ENCODE measurements around the gene STAP2. TPM values are rescaled to one million over a fixed set of nuclear protein-coding genes. Genes with fewer than 3 reads are reported as not detected.

Gene STAP2
- total RNA-seq, 2 donors from 2014 or later = 1.9 to 3.3 TPM

GRCh38 chr19:4323692-4324091, 14.9 kb downstream of the STAP2 start:
- no peaks in the 10 kb centered on the region for H3K9me3 ChIP-seq (ENCODE audit: control insufficient read depth, low read length, poor library complexity, severe bottlenecking)
- DNase-seq = no peak
- Mint-ChIP-seq H3K4me3 (no peak overlapping the region), H3K27me3 (no peaks in the 10 kb centered on the region), H3K4me1 (peaks cover 17% of the 10 kb centered on the region), H3K27ac (no peak overlapping the region), H3K36me3 (ENCODE audit: low read depth) (no peaks in the 10 kb centered on the region)
- ATAC-seq = no peak

GRCh38 chr19:4322942-4323665, 15.5 kb downstream of the STAP2 start:
- no peak for ATAC-seq
- Mint-ChIP-seq H3K4me3 (no peak overlapping the region), H3K27ac (no peak overlapping the region), H3K27me3 (no peaks in the 10 kb centered on the region), H3K36me3 (ENCODE audit: low read depth) (no peaks in the 10 kb centered on the region), H3K4me1 (peaks cover 14% of the 10 kb centered on the region)
- no peak for DNase-seq
- H3K9me3 ChIP-seq (ENCODE audit: control insufficient read depth, low read length, poor library complexity, severe bottlenecking) = no peaks in the 10 kb centered on the region

- H3K9me3 ChIP-seq (ENCODE audit: control insufficient read depth, low read length, poor library complexity, severe bottlenecking) = no peaks in the 10 kb centered on the region
- Mint-ChIP-seq H3K36me3 (ENCODE audit: low read depth) (peaks cover 2% of the 10 kb centered on the region), H3K27ac (no peak overlapping the region), H3K4me3 (no peak overlapping the region), H3K4me1 (peaks cover 4% of the 10 kb centered on the region), H3K27me3 (no peaks in the 10 kb centered on the region)
- ATAC-seq (no peak), DNase-seq (no peak)
Observed at GRCh38 chr19:4320419-4320818, 18.2 kb downstream of the STAP2 start.

- peaks cover 4% of the 10 kb centered on the region for H3K4me1 Mint-ChIP-seq
- no peak overlapping the region for H3K4me3 Mint-ChIP-seq
- peak overlapping the region; percentile 46 for H3K27ac Mint-ChIP-seq
- no peaks in the 10 kb centered on the region for H3K9me3 ChIP-seq (ENCODE audit: control insufficient read depth, low read length, poor library complexity, severe bottlenecking)
- no peak for DNase-seq
- no peak for ATAC-seq
- peaks cover 2% of the 10 kb centered on the region for H3K36me3 Mint-ChIP-seq (ENCODE audit: low read depth)
- H3K27me3 Mint-ChIP-seq = no peaks in the 10 kb centered on the region
Observed at GRCh38 chr19:4319067-4319718, 19.4 kb downstream of the STAP2 start.

- ATAC-seq = no peak
- Mint-ChIP-seq H3K27ac (peak overlapping the region; percentile 46), H3K4me1 (peaks cover 4% of the 10 kb centered on the region), H3K4me3 (no peak overlapping the region), H3K27me3 (no peaks in the 10 kb centered on the region), H3K36me3 (ENCODE audit: low read depth) (peaks cover 2% of the 10 kb centered on the region)
- no peak for DNase-seq
- no peaks in the 10 kb centered on the region for H3K9me3 ChIP-seq (ENCODE audit: control insufficient read depth, low read length, poor library complexity, severe bottlenecking)
Observed at GRCh38 chr19:4318460-4318859, 20.2 kb downstream of the STAP2 start.

- Mint-ChIP-seq H3K4me1 (peaks cover 4% of the 10 kb centered on the region), H3K4me3 (no peak overlapping the region), H3K27ac (no peak overlapping the region), H3K36me3 (ENCODE audit: low read depth) (peaks cover 2% of the 10 kb centered on the region), H3K27me3 (no peaks in the 10 kb centered on the region)
- DNase-seq (no peak), ATAC-seq (no peak)
- no peaks in the 10 kb centered on the region for H3K9me3 ChIP-seq (ENCODE audit: control insufficient read depth, low read length, poor library complexity, severe bottlenecking)
Observed at GRCh38 chr19:4316956-4317355, 21.7 kb downstream of the STAP2 start.

- no peaks in the 10 kb centered on the region for H3K9me3 ChIP-seq (ENCODE audit: control insufficient read depth, low read length, poor library complexity, severe bottlenecking)
- peak overlapping the region; percentile 27 for H3K27ac Mint-ChIP-seq
- no peak for ATAC-seq
- no peak overlapping the region for H3K4me3 Mint-ChIP-seq
- H3K27me3 Mint-ChIP-seq = no peaks in the 10 kb centered on the region
- H3K4me1 Mint-ChIP-seq = peaks cover 4% of the 10 kb centered on the region
- DNase-seq = no peak
- H3K36me3 Mint-ChIP-seq (ENCODE audit: low read depth) = peaks cover 2% of the 10 kb centered on the region
Observed at GRCh38 chr19:4313847-4314490, 24.7 kb downstream of the STAP2 start.

- H3K9me3 ChIP-seq (ENCODE audit: control insufficient read depth, low read length, poor library complexity, severe bottlenecking) = no peaks in the 10 kb centered on the region
- ATAC-seq (peak; percentile 35), DNase-seq (no peak)
- Mint-ChIP-seq H3K27ac (no peak overlapping the region), H3K4me1 (no peaks in the 10 kb centered on the region), H3K27me3 (no peaks in the 10 kb centered on the region), H3K36me3 (ENCODE audit: low read depth) (no peaks in the 10 kb centered on the region), H3K4me3 (no peak overlapping the region)
Observed at GRCh38 chr19:4310247-4311121, 28.1 kb downstream of the STAP2 start.

- Mint-ChIP-seq H3K4me1 (peaks cover 18% of the 10 kb centered on the region), H3K27ac (no peak overlapping the region), H3K27me3 (no peaks in the 10 kb centered on the region), H3K36me3 (ENCODE audit: low read depth) (no peaks in the 10 kb centered on the region), H3K4me3 (peak overlapping the region; percentile 69)
- ATAC-seq (no peak), DNase-seq (no peak)
- H3K9me3 ChIP-seq (ENCODE audit: control insufficient read depth, low read length, poor library complexity, severe bottlenecking) = no peaks in the 10 kb centered on the region
Observed at GRCh38 chr19:4305659-4306058, 33.0 kb downstream of the STAP2 start.

- DNase-seq = no peak
Observed at GRCh38 chr19:4305257-4305612, 33.4 kb downstream of the STAP2 start.

GRCh38 chr19:4304538-4305256, 33.9 kb downstream of the STAP2 start, which contains the start of gene FSD1:
TSS of gene FSD1 (plus strand) at chr19:4304598. CDS start at chr19:4304747, 149 bp downstream.
- Mint-ChIP-seq H3K4me1 (peaks cover 18% of the 10 kb centered on the region), H3K36me3 (ENCODE audit: low read depth) (no peaks in the 10 kb centered on the region), H3K27ac (no peak within 1 kb of the TSS), H3K4me3 (peak within 1 kb of the TSS; percentile 69), H3K27me3 (no peaks in the 10 kb centered on the region)
- ATAC-seq (peak; percentile 78), DNase-seq (peak; percentile 35 to 57 (median 37))
- no peaks in the 10 kb centered on the region for H3K9me3 ChIP-seq (ENCODE audit: control insufficient read depth, low read length, poor library complexity, severe bottlenecking)

More at GRCh38 chr19:4305257-4305612, 33.4 kb downstream of the STAP2 start:
- Mint-ChIP-seq H3K27ac (no peak overlapping the region), H3K4me1 (peaks cover 18% of the 10 kb centered on the region), H3K36me3 (ENCODE audit: low read depth) (no peaks in the 10 kb centered on the region), H3K27me3 (no peaks in the 10 kb centered on the region), H3K4me3 (peak overlapping the region; percentile 69)
- no peaks in the 10 kb centered on the region for H3K9me3 ChIP-seq (ENCODE audit: control insufficient read depth, low read length, poor library complexity, severe bottlenecking)
- no peak for ATAC-seq

- H3K27me3 Mint-ChIP-seq = no peaks in the 10 kb centered on the region
- H3K4me3 Mint-ChIP-seq = peak overlapping the region; percentile 63
- H3K9me3 ChIP-seq (ENCODE audit: control insufficient read depth, low read length, poor library complexity, severe bottlenecking) = no peaks in the 10 kb centered on the region
- H3K27ac Mint-ChIP-seq = no peak overlapping the region
- DNase-seq (no peak), ATAC-seq (no peak)
- peaks cover 18% of the 10 kb centered on the region for H3K4me1 Mint-ChIP-seq
- no peaks in the 10 kb centered on the region for H3K36me3 Mint-ChIP-seq (ENCODE audit: low read depth)
Observed at GRCh38 chr19:4303819-4304537, 34.6 kb downstream of the STAP2 start.
